Neuronal stem cell (in vitro differentiated cells): ENCODE measurements around the gene ADCY3.

Experiments
- DNase-seq: peaks from one replicate; pipeline ENCODE4 v3.0.0-alpha.2; 2013; ENCODE audit warnings: low spot score
- H2AFZ ChIP-seq: one replicate; pipeline ENCODE4 v1.6.1; 2013; ENCODE audit warnings: mild to moderate bottlenecking, low read length, inconsistent platforms
- H2AK5ac ChIP-seq: 2 replicates; pipeline ENCODE4 v1.6.1; 2013; ENCODE audit warnings: low read depth, mild to moderate bottlenecking, inconsistent platforms, low read length, moderate library complexity, mixed read lengths
- H2BK120ac ChIP-seq: 2 replicates; pipeline ENCODE4 v1.6.1; 2013; ENCODE audit warnings: low read depth, mild to moderate bottlenecking, inconsistent platforms, low read length, moderate library complexity, mixed read lengths
- H2BK12ac ChIP-seq: one replicate; pipeline ENCODE4 v1.6.1; 2013; ENCODE audit warnings: low read length, inconsistent platforms
- H2BK15ac ChIP-seq: 2 replicates; pipeline ENCODE4 v1.6.1; 2013; ENCODE audit warnings: mild to moderate bottlenecking, low read length, inconsistent platforms, mixed read lengths
- H2BK5ac ChIP-seq: one replicate; pipeline ENCODE4 v1.6.1; 2013; ENCODE audit warnings: inconsistent platforms, mild to moderate bottlenecking, low read length, moderate library complexity
- H3K14ac ChIP-seq: one replicate; pipeline ENCODE4 v1.6.1; 2013; ENCODE audit warnings: low read length, inconsistent platforms
- H3K18ac ChIP-seq: 2 replicates; pipeline ENCODE4 v1.6.1; 2013; ENCODE audit warnings: low read length, inconsistent platforms
- H3K23ac ChIP-seq: 2 replicates; pipeline ENCODE4 v1.6.1; 2013; ENCODE audit warnings: low read depth, mild to moderate bottlenecking, mixed read lengths, low read length, inconsistent platforms; ENCODE audit not compliant: poor library complexity
- H3K27ac ChIP-seq: replicated peaks from 3 replicates; pipeline ENCODE4 v1.5.1; 2013; ENCODE audit warnings: low read length, inconsistent platforms
- H3K27me3 ChIP-seq, 3 experiments: 2 replicates each; pipeline ENCODE4 v1.6.1; 2013; ENCODE audit warnings: low read length in 3 of 3, mild to moderate bottlenecking in 2 of 3, inconsistent platforms in 1 of 3, low read depth in 1 of 3, mixed read lengths in 1 of 3, moderate library complexity in 1 of 3; ENCODE audit not compliant: control insufficient read depth in 3 of 3, insufficient read depth in 3 of 3
- H3K36me3 ChIP-seq, 2 donors: replicated peaks in 1 of 2; 2 replicates each; pipeline ENCODE4 v1.6.1; 2013; ENCODE audit warnings: low read length in 2 of 2; ENCODE audit not compliant: control insufficient read depth in 2 of 2, insufficient read depth in 2 of 2
- H3K4ac ChIP-seq: 2 replicates; pipeline ENCODE4 v1.6.1; 2013; ENCODE audit warnings: inconsistent platforms, mild to moderate bottlenecking, low read length, moderate library complexity
- H3K4me1 ChIP-seq, 2 donors: 1 replicate in 1 of 2; 2 replicates in 1 of 2; pipeline ENCODE4 v1.6.1; 2013; ENCODE audit warnings: low read length in 2 of 2, low read depth in 1 of 2; ENCODE audit not compliant: control insufficient read depth in 2 of 2, insufficient read depth in 1 of 2
- H3K4me2 ChIP-seq: one replicate; pipeline ENCODE4 v1.6.1; 2013; ENCODE audit warnings: mild to moderate bottlenecking, low read length, inconsistent platforms; ENCODE audit not compliant: insufficient read depth, poor library complexity, severe bottlenecking
- H3K4me3 ChIP-seq, 2 donors: 2 replicates each; pipeline ENCODE4 v1.5.1; 2013; ENCODE audit warnings: low read length in 2 of 2, mild to moderate bottlenecking in 2 of 2, inconsistent platforms in 1 of 2, moderate library complexity in 1 of 2
- H3K79me1 ChIP-seq: one replicate; pipeline ENCODE4 v1.6.1; 2013; ENCODE audit warnings: low read depth, mild to moderate bottlenecking, inconsistent platforms, low read length, moderate library complexity
- H3K9ac ChIP-seq: one replicate; pipeline ENCODE4 v1.6.1; 2013; ENCODE audit warnings: mild to moderate bottlenecking, low read depth, low read length, inconsistent platforms; ENCODE audit not compliant: poor library complexity
- H3K9me3 ChIP-seq, 2 donors: replicated peaks in 1 of 2; 2 replicates each; pipeline versions ENCODE3 to v1.6.1; 2013; ENCODE audit warnings: low read length in 2 of 2, mild to moderate bottlenecking in 2 of 2, inconsistent platforms in 1 of 2, low read depth in 1 of 2, mixed read lengths in 1 of 2, moderate library complexity in 1 of 2; ENCODE audit not compliant: control insufficient read depth in 2 of 2, insufficient read depth in 1 of 2
- H4K8ac ChIP-seq: one replicate; pipeline ENCODE4 v1.6.1; 2013; ENCODE audit warnings: low read depth, mild to moderate bottlenecking, inconsistent platforms, low read length, moderate library complexity
- H4K91ac ChIP-seq: one replicate; pipeline ENCODE4 v1.6.1; 2013; ENCODE audit warnings: low read length, low read depth, mild to moderate bottlenecking, inconsistent platforms; ENCODE audit not compliant: poor library complexity
- WGBS, 2 donors: extraction: QIAGEN DNeasy Blood & Tissue Kit; methylation state at CpG; one replicate each; pipeline ENCODE4 v1.1.7; 2013; ENCODE audit warnings: missing lambda C conversion rate in 2 of 2, mixed read lengths in 1 of 2; ENCODE audit not compliant: insufficient read length in 2 of 2, insufficient replicate concordance in 1 of 2; ENCODE audit errors: extremely low coverage in 2 of 2; 5-methylcytosine and 5-hydroxymethylcytosine counted together

The ADCY3 gene

GRCh38 chr2:24832521-24832920, 87.5 kb downstream of the ADCY3 start:
- H4K8ac ChIP-seq: no peak overlapping the region
- peak overlapping the region; percentile 20 for H3K27ac ChIP-seq
- no peak overlapping the region for H3K4me2 ChIP-seq
- no peaks in the 10 kb centered on the region for H3K79me1 ChIP-seq
- peak overlapping the region; percentile 18 for H3K9ac ChIP-seq
- peak overlapping the region; percentile 67 for H3K23ac ChIP-seq
- no peak overlapping the region for H2BK5ac ChIP-seq
- no CpG with 5 or more reads among the region's 9 CpGs for WGBS, 2 donors
- H3K36me3 ChIP-seq: peaks cover 32 to 60% of the 10 kb centered on the region in 2 donors
- H3K9me3 ChIP-seq: peaks cover 4 to 16% of the 10 kb centered on the region in 2 donors
- H3K18ac ChIP-seq: peak overlapping the region; percentile 93
- H3K4ac ChIP-seq: no peak overlapping the region
- peaks cover 15 to 23% of the 10 kb centered on the region in 2 donors for H3K4me1 ChIP-seq
- H3K4me3 ChIP-seq: no peak overlapping the region
- H2BK12ac ChIP-seq: peak overlapping the region; percentile 85
- no peak overlapping the region for H3K14ac ChIP-seq
- H2BK120ac ChIP-seq: no peak overlapping the region
- DNase-seq: no peak
- no peak overlapping the region for H2AFZ ChIP-seq
- H4K91ac ChIP-seq: no peak overlapping the region
- no peaks in the 10 kb centered on the region for H3K27me3 ChIP-seq
- peak overlapping the region; percentile 24 for H2AK5ac ChIP-seq
- H2BK15ac ChIP-seq: no peak overlapping the region

GRCh38 chr2:24832073-24832461, 88.0 kb downstream of the ADCY3 start:
- no peak overlapping the region for H2BK15ac ChIP-seq
- H3K9ac ChIP-seq: no peak overlapping the region
- H2BK12ac ChIP-seq: no peak overlapping the region
- no peak for DNase-seq
- H3K18ac ChIP-seq: peak overlapping the region; percentile 93
- peaks cover 30 to 60% of the 10 kb centered on the region in 2 donors for H3K36me3 ChIP-seq
- no peak overlapping the region for H4K8ac ChIP-seq
- H2AK5ac ChIP-seq: peak overlapping the region; percentile 24
- peak overlapping the region; percentile 67 for H3K23ac ChIP-seq
- H2AFZ ChIP-seq: no peak overlapping the region
- no peak overlapping the region for H3K4me3 ChIP-seq
- no peak overlapping the region for H3K27ac ChIP-seq
- H3K4ac ChIP-seq: no peak overlapping the region
- no CpG with 5 or more reads among the region's 14 CpGs for WGBS, 2 donors
- peaks cover 4 to 16% of the 10 kb centered on the region in 2 donors for H3K9me3 ChIP-seq
- H2BK120ac ChIP-seq: no peak overlapping the region
- H4K91ac ChIP-seq: no peak overlapping the region
- peaks cover 15 to 25% of the 10 kb centered on the region in 2 donors for H3K4me1 ChIP-seq
- no peak overlapping the region for H3K4me2 ChIP-seq
- no peak overlapping the region for H2BK5ac ChIP-seq
- H3K14ac ChIP-seq: no peak overlapping the region
- no peaks in the 10 kb centered on the region for H3K79me1 ChIP-seq
- no peaks in the 10 kb centered on the region for H3K27me3 ChIP-seq

GRCh38 chr2:24831221-24832072, 88.6 kb downstream of the ADCY3 start:
- Histone ChIP-seq H2AFZ (no peak overlapping the region), H3K14ac (no peak overlapping the region), H2BK5ac (no peak overlapping the region), H4K8ac (no peak overlapping the region), H3K9me3 (peaks cover 4 to 16% of the 10 kb centered on the region in 2 donors), H4K91ac (no peak overlapping the region), H3K4me1 (peaks cover 15 to 25% of the 10 kb centered on the region in 2 donors), H2BK15ac (no peak overlapping the region), H3K9ac (no peak overlapping the region), H2BK120ac (no peak overlapping the region), H2AK5ac (peak overlapping the region; percentile 68), H3K27ac (no peak overlapping the region), H3K23ac (peak overlapping the region; percentile 56), H3K4me2 (no peak overlapping the region), H2BK12ac (no peak overlapping the region), H3K36me3 (peaks cover 25 to 60% of the 10 kb centered on the region in 2 donors), H3K18ac (peak overlapping the region; percentile 66), H3K4ac (peak overlapping the region; percentile 3), H3K4me3 (no peak overlapping the region), H3K27me3 (no peaks in the 10 kb centered on the region), H3K79me1 (no peaks in the 10 kb centered on the region)
- no CpG with 5 or more reads among the region's 18 CpGs for WGBS, 2 donors
- no peak for DNase-seq

GRCh38 chr2:24830786-24831185, 89.3 kb downstream of the ADCY3 start:
- Histone ChIP-seq H3K18ac (peak overlapping the region; percentile 79), H2AFZ (no peak overlapping the region)
- WGBS, 2 donors: no CpG with 5 or more reads among the region's 12 CpGs

More at GRCh38 chr2:24830786-24831185, 89.3 kb downstream of the ADCY3 start:
- Histone ChIP-seq H3K9me3 (peaks cover 4 to 16% of the 10 kb centered on the region in 2 donors), H3K14ac (no peak overlapping the region), H2BK120ac (no peak overlapping the region), H4K8ac (no peak overlapping the region), H2BK12ac (no peak overlapping the region), H2AK5ac (no peak overlapping the region), H3K36me3 (peaks cover 23 to 58% of the 10 kb centered on the region in 2 donors), H3K27ac (no peak overlapping the region), H3K27me3 (no peaks in the 10 kb centered on the region), H3K4me1 (peaks cover 15 to 25% of the 10 kb centered on the region in 2 donors), H4K91ac (no peak overlapping the region), H2BK15ac (no peak overlapping the region), H2BK5ac (no peak overlapping the region), H3K23ac (peak overlapping the region; percentile 89), H3K9ac (no peak overlapping the region), H3K4me2 (no peak overlapping the region), H3K4me3 (no peak overlapping the region), H3K79me1 (no peaks in the 10 kb centered on the region), H3K4ac (no peak overlapping the region)
- no peak for DNase-seq
